GOT3 (cell line): ENCODE data around the gene LRP1B.
"Not testable (repeated sequence)": the region's sequence is repeated elsewhere in the genome, so short reads cannot be mapped to it uniquely, and the experiment has no call there.

ENCODE experiments used
- DNase-seq: peaks from one replicate; lab custom pipeline; 2025; ENCODE audit warnings: mixed read lengths; lab: John Stamatoyannopoulos, UW

Gene LRP1B

GRCh38 chr2:141887363-141887762 lies 243.5 kb downstream of the LRP1B start:
- DNase-seq = no peak

DNA sequence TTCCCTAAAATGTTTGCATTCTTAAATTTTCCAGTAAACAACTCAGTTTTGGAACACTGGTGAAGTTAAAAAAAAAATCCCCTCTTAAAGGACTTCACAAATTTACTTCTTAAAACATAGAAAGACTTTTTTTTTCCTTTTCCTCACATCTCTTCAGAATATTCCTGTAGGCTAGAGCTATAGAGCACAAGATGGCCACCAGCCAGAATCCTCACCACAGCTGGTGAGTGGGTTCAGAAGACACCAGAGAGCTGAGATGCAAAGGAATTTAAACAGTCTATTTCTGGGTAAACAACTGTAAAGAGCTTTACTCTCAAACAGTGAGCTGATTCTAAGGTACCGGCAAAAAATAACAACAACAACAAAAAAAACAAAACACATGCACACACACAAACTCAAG lies 252.8 kb downstream of the LRP1B start:
- DNase-seq = no peak

DNA sequence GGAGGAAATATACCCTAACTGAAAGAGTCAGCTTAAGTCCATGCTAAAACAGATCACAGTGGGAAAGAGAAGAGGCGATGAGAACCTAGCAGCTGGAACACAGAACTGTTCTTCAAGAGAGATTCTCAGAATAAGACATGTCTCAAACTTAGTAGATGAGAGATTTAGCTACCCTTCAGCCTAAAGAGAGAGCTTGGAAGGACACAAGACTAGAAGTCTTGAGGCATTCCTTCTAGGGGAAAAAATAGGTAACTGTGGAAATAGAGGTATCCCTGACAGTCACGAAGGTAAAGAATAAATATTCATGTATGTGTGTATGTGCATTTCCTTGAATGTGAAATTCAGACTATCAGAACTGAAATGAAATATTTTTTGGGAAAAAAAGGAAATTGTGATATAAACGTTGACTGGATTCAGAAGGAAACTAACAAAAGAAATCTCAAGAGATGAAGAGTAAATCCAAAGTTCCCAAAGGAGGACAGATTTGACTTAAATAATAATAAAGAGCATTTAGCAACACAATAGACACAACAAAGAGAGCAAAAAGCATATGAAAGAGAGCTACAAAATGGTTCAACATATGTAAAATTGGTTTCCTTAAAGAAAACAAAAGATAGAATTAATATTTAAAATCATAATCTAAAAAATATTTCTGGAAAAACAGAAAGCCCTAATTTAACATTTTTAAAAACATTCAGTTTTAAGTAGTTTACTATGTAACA lies 258.7 kb downstream of the LRP1B start:
- DNase-seq = no peak

DNA sequence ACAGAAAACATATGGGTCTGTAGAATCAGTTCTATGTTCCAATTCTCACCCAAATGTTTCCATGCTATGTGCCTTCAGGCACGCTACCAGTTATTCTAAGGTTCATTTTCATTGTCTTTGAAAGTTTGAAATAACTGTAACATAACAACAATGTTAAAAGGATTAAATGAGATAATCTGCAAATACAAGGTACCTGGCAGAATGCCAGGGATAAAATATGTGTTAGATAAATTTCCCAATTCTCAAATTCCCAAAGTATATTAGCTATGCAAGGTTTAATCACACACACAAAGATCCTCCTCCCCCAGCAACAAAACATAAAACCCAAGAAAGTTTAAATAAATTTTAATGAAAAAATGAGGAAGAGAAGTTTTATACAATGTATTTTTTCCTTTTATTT lies 261.2 kb downstream of the LRP1B start:
- DNase-seq = no peak

- no peak for DNase-seq
Measured at GRCh38 chr2:141863964-141864363, 266.9 kb downstream of the LRP1B start.

GRCh38 chr2:141856215-141856919 lies 274.4 kb downstream of the LRP1B start:
- no peak for DNase-seq

- DNase-seq = no peak
Measured at GRCh38 chr2:141848191-141848590, 282.6 kb downstream of the LRP1B start.

- no peak for DNase-seq
Measured at GRCh38 chr2:141844231-141844630, 286.6 kb downstream of the LRP1B start.

- DNase-seq = no peak
Measured at GRCh38 chr2:141835103-141835502, 295.7 kb downstream of the LRP1B start.

DNA sequence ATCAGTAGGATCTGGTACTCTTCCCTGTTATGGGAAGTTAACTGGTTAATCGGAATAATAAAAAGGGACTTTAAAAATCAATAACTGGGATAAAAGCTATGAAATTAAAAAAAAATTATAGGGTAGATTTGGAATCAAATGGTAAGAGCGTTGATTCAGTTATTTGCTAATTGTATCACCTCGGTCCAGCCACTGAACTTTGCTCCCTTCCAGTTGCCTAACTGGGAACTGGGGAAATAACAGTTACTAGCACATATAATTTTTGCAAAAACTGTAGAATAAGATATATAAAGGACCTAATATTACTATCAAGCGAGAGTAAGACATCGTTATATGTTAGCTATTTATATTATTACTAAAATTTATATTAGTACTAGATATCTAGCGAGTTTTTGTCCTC lies 302.1 kb downstream of the LRP1B start:
- no peak for DNase-seq

DNA sequence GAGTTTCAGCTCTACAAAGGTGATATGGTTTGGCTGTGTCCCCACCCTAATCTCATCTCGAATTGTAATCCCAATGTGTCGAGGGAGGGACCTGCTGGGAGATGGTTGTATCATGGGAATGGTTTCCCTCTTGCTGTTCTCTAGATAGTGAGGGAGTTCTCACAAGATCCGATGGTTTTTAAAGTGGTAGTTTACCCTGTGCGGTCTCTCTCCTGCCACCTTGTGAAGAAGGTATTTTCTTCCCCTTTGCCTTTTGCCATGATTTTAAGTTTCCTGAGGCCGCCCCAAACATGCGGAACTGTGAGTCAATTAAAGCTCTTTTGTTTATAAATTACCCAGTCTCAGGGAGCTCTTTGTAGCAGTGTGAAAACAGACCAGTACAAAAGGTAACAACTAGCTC lies 306.0 kb downstream of the LRP1B start:
- DNase-seq = no peak

GRCh38 chr2:141820893-141821292 lies 309.9 kb downstream of the LRP1B start:
- no peak for DNase-seq

DNA sequence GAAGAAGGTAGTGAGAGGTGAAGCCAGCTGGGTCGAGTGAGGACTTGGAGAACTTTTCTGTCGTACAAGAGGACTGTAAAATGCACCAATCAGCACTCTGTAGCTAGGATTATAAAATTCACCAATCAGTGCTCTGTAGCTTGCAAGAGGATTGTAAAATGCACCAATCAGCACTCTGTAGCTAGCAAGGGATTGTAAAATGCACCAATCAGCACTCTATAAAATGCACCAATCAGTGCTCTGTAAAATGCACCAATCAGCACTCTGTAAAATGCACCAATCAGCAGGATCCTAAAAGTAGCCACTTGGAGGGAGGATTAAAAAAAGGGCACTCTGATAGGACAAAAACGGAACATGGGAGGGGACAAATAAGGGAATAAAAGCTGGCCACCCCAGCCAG lies 315.5 kb downstream of the LRP1B start:
- DNase-seq = not testable (repeated sequence)

DNA sequence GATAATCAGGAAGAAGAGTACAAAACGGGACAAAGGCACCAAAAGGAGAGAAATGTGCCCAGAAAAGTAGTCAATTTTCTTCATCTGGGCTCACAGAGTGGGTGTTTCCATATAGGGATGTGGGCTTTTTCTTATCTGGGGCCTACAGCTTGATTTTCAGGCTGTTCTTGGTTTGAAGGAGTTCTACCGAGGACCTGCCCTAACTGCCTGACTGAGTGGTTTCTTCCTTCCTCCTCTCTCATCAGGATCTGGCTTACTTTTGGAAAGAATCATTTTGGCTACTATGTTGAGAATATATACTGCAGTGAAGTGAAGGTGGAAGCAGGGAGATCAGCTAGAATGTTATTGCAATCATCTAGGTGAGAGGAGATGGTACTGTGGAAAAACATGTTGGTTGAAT lies 316.7 kb downstream of the LRP1B start:
- no peak for DNase-seq

DNA sequence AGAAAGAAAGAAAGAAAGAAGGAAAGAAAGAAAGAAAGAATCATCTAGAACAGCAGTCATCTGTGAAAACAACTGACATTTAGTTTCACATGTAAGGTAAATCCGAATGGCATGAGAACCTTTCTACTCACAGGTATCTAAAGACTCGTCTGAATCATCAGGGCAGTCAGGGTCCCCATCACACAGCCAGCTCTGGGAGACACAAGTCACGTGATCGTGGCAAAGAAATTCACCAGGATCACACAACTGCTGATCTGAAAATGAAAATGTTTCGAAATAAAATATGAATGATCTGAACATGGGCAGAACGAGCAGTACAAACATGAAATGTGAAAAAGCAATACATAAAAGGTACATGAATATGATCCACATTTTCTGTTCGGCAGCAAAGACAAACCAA lies 320.7 kb downstream of the LRP1B start:
- DNase-seq = no peak

- DNase-seq = no peak
Measured at GRCh38 chr2:141806090-141806489, 324.7 kb downstream of the LRP1B start.

DNA sequence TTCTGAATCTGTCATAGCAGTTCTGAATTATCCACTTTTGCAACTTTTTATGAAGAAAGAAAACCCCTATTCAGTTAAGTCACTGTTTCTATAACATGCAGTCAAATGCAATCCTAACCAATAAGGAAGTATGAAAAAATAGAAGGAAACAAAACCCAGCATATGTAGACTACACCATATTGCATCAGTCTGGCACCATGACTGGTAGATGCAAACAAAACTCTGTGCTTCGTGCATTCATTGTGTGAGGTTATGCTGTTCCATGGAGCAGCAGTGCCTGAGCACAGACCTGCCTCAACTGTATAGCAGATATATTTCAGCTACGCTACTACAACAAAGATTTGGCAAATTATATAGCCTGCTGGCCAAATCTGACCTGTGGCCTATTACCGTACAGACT lies 325.5 kb downstream of the LRP1B start:
- DNase-seq = no peak

GRCh38 chr2:141796449-141796848 lies 334.4 kb downstream of the LRP1B start:
- DNase-seq = no peak

DNA sequence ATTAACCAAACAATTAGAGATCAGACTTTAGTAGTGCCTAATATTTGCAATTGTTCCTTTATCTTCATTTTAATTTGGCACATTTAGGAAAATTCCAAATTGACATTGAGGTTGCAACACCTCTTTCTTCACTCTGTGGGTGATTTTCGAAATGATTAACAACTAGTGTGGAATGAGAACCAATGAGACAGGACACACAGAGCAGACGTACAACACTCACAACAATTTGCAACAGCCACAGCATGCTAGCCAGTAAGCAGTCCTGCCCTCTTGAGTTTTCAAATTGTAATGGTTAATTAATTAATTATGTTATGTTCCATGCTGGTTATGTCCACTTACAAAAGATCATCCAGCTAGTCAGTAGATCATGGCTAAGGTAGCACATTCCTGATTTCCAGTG lies 339.3 kb downstream of the LRP1B start:
- DNase-seq = no peak

DNA sequence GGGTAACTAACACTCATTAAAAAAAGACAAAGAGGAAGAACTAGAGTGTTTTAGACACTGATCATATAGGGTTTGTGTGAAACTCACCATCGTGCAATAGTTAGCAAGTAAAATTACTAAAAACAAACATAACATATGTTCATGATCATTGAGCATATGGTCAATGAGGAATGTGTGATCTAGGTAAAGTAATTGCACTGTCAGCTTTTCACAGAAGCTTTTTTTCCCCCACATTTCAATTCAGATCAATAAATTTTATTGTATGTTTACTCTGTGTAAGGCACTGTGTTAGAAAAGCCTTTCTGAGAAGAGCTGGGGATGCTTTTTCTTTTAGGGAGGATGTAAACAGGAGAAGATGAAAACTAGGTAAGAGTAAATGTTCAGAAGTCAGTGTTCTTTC lies 348.2 kb downstream of the LRP1B start:
- DNase-seq = no peak

GRCh38 chr2:141778315-141778835 lies 352.4 kb downstream of the LRP1B start:
- no peak for DNase-seq

DNA sequence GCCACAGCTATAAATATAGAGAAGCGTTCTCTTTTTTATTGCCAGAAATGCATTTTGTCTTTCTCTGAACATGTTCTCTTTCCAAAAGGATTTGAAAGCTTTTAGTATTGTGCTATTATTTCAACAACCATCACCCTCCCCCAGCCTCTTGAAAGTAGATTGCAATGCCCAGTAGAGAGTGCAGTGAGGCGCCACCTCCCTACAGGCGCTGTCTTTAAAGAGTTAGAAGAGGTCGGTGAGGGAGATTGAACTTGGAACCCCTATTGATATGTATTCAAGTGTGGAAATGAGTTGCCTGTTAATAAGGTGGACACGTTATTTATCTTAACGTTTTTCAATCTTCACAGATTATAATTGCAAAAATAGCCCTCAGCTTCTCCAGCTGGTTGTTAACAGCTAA lies 360.3 kb downstream of the LRP1B start:
- DNase-seq = no peak

DNA sequence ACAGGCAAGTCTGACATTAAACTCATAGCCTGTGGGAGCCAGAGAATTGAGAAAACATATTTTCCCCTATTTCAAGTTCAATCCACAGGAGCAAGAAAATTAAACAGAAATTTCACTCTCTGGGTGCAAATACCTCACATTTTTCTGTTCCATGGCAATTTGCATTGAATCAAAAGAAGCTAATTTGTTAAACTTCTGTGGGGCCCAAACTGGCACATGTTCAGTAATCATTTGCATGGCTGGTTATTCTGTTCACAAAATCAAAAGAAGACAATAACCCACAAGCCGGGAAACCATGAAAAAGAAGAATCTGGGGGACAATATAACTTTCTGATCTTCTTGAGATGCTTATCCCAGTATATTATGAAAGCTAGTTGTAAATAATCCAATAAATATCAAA lies 363.1 kb downstream of the LRP1B start:
- DNase-seq = no peak

DNA sequence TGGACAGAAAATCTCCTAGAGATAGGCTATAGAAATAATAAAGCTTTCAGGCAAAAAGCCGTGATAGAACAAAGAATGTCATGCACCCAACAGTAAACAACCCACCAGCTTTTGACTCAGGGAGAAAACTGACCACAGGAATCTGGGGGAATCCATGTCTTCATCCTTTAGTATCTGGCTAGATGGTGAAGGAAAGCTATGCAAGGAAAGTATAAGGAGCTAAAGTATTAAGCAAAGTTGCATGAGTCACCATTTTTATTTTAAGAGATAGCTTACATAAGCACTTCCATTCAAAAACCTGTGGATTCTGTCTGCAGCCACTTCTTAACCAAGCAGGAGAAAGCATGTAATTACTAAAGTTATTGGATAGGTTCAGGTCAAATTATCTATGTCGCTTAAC lies 363.8 kb downstream of the LRP1B start:
- DNase-seq = no peak
